ENCODE measurements around the gene STIMATE.

The STIMATE gene

DNA sequence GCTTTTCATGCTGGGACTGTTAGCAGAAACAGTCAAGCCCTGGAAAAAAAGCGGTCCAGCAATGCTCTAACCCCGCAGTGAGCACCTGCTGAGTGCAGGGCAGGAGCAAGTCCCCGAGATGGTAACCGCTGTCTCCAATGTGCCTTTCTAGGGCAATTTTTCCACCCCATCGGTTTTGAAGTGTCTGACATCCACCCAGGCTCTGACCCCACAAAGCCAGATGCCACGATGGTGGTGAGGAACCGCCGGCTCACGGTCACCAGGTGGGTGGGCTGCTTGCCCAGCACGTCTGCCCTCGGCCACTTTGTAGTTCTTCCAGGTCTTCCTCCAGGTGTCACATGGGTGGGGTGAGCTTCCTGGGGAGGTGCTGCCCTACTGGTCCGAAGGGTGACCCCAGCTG lies 106.0 kb downstream of the STIMATE start:
- DNase-seq (ENCODE audit: low read depth): no peak

DNA sequence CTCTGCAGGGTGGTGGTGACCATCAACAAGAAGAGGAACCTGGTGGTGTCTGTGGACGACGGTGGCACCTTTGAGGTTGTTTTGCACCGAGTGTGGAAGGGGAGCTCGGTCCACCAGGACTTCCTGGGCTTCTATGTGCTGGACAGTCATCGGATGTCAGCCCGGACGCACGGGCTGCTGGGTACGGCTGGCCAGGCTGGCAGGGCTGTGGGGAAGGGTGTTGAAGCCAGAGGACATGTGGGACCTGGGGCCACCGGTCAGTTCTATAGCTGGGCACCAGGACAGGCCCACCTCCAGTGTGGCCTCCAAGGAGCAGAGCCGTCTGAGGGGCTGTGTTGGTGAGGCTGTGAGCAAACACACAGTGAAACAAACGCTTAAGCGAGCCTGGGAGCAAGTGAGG lies 106.6 kb downstream of the STIMATE start:
- no peak for DNase-seq (ENCODE audit: low read depth)

DNA sequence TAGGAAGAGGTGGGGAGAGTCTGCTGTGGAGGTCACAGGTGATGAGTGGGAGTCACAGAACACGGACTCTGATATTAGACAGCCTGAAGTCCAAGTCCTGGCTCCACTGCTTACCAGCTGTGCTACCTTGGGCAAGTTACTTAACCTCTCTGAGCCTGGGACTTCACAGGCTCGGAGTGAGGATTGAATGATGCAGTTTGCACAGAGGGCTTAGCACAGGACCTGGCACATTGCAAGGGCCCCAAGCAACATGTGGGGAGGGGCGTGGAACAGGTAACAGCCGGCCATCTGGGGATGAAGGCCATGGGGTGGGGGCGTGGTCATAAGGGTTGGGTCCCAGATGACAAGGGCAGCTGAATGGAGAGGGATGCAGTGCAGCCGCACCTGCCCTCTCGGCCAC lies 107.0 kb downstream of the STIMATE start:
- no peak for DNase-seq (ENCODE audit: low read depth)

DNA sequence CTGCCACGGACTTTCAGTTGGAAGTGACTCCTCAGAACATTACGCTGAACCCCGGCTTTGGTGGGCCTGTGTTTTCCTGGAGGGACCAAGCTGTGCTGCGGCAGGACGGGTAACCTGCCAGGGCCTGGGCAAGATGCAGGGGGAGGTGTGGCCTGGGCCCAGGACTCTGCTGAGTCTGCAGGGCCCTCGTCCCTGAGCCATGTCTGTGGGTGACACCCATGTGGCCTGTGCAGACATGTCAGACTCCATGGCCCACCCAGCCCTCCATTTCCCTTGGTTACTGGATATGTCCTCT lies 107.7 kb downstream of the STIMATE start:
- DNase-seq (ENCODE audit: low read depth): no peak

DNA sequence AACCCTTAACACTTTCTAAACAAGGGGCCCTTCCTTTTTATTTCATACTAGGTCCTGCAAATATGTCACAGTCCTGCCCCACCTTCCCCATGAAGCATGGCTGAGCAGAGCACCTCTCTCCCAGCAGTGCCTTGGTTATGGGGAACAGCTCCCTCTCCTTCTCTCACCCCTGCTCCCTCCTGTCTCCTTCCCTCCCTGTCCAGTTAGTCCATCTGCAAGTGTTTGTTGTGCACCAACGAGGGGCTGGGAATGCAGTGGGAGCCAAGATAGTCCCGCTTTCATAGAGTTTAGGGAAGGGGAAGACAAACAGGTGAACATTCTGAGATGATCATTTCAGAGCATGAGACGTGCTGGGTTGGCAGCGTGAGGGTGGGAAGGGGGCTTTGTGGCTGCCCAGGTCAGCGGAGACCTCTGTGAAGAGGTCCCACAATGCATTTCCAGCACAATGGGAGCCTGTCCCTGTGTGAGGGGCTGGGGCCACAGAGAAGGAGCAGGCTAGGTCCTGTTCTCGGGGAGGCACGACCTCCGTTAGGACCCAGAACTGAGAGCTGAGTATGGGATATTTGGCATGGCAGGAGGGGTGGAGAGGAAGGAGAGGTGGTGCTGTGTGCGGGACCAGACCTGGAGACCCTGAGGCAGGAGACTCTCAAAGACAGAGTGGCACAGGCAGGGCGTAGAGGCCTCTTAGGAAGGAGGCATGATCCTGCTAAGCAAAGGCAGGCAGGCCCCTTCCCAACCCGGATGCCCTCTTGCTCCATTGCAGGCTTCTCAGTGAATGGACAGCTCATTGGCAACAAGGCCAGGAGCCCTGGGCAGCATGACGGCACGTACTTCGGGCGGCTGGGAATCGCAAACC lies 108.2 kb downstream of the STIMATE start:
- DNase-seq (ENCODE audit: low read depth): no peak

DNA sequence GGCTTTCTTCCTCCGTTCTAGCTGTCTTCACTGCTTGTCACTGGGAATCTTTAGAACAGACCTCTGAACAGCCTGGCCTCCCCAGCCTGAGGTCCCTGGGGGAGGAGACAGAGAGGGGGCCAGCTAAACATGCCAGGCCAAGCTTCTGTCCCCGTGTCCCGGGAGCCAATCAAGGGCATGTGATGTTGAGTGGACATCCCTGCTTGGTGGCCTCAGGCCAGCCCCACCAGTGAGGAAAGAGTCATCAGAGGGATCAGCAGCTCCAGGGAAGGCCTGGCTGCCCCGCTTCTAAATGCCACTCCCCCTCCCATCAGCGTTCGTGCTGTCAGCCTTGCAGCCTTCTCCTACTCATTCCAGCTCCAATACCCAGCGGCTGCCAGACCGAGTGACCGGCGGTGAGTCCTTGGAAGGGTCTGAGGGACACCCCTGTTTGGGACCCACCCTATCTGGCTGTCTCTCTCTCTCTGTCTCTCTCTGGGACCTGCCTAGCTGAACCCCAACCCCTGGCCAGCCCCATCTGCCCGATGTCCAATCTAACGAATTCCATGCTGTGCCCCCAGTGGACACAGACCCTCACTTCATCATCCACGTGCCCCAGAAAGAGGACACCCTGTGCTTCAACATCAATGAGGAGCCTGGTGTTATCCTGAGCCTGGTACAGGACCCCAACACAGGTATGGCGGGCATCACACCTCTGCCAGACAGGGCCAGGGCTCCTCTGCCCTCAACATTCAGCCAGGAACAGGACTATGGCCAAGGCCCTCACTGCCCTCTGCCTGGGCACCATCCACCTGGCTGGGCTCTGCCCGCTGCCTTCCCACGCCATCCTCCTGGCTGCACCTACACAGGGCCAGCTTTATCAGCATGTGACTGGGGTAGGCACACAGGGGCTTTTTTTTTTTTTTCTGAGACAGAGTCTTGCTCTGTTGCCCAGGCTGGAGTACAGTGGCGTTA lies 109.4 kb downstream of the STIMATE start:
- no peak for DNase-seq (ENCODE audit: low read depth)

DNA sequence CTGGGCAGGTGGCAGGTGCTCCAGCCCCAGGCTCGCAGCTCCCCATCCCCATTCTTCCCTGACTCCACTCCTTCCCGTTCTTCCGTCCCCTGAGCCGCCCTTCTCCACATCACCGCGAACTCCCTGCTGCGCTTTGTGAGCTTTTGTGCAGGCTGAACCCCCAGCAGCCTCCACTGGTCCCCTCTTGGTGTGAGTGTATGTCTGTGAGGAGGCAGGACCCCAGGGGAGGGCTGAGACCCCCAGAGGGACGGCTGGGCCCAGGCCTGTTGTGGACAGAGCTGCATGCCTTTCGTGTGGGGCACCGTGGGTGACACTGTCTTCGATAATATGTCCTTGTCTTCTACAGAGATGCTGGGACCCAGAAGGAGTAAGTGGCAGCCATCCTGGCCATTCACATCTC lies 110.1 kb downstream of the STIMATE start:
- no peak for DNase-seq (ENCODE audit: low read depth)
